Measurements from ENCODE around the gene FHIT.

The FHIT gene

GRCh38 chr3:60393946-60394345 is 857.3 kb downstream of the FHIT start:
- no peaks in the 10 kb centered on the region for H3K79me2 ChIP-seq (ENCODE audit: control insufficient read depth, low read length)
- H3K9me2 ChIP-seq (replicated peaks; ENCODE audit: control insufficient read depth, low read length), result no peaks in the 10 kb centered on the region
- H4K20me1 ChIP-seq (ENCODE audit: control insufficient read depth, insufficient read depth, low read depth, low read length), result no peaks in the 10 kb centered on the region
- H3K36me3 ChIP-seq (ENCODE audit: control insufficient read depth, low read length), result no peaks in the 10 kb centered on the region
- H3F3A ChIP-seq (ENCODE audit: control insufficient read depth, insufficient read depth), result no peaks in the 10 kb centered on the region
- no peak for TF ChIP-seq CTCF (IDR thresholded peaks at IDR 0.05; ENCODE audit: low read depth, low read length, poor library complexity, severe bottlenecking)
- TF ChIP-seq EZH2phosphoT487 (IDR thresholded peaks at IDR 0.05; ENCODE audit: borderline replicate concordance, low read length), result no peak
- H3K27me3 ChIP-seq (ENCODE audit: control insufficient read depth, low read length), result no peaks in the 10 kb centered on the region
- H3K9me3 ChIP-seq (ENCODE audit: control insufficient read depth, insufficient read depth, low read length), result peaks cover 6% of the 10 kb centered on the region; the same call in 1 of the 2 replicates
- no peaks in the 10 kb centered on the region for H3K4me1 ChIP-seq (ENCODE audit: control insufficient read depth, low read length)
- H3K27ac ChIP-seq (ENCODE audit: low read depth, low read length), result no peak overlapping the region
- no peak overlapping the region for H3K4me2 ChIP-seq (ENCODE audit: low read length)
- H3K4me3 ChIP-seq (ENCODE audit: low read length), result no peak overlapping the region

GRCh38 chr3:60392501-60392900 is 858.8 kb downstream of the FHIT start:
- Histone ChIP-seq H3K79me2 (ENCODE audit: control insufficient read depth, low read length) (no peaks in the 10 kb centered on the region), H3K27me3 (ENCODE audit: control insufficient read depth, low read length) (no peaks in the 10 kb centered on the region), H3K9me2 (replicated peaks; ENCODE audit: control insufficient read depth, low read length) (no peaks in the 10 kb centered on the region), H3K27ac (ENCODE audit: low read depth, low read length) (no peak overlapping the region), H3F3A (ENCODE audit: control insufficient read depth, insufficient read depth) (no peaks in the 10 kb centered on the region), H3K4me2 (ENCODE audit: low read length) (no peak overlapping the region), H4K20me1 (ENCODE audit: control insufficient read depth, insufficient read depth, low read depth, low read length) (no peaks in the 10 kb centered on the region), H3K36me3 (ENCODE audit: control insufficient read depth, low read length) (no peaks in the 10 kb centered on the region), H3K4me3 (ENCODE audit: low read length) (no peak overlapping the region), H3K9me3 (ENCODE audit: control insufficient read depth, insufficient read depth, low read length) (peaks cover 2% of the 10 kb centered on the region; the same call in 1 of the 2 replicates), H3K4me1 (ENCODE audit: control insufficient read depth, low read length) (no peaks in the 10 kb centered on the region)
- no peak for TF ChIP-seq EZH2phosphoT487 (IDR thresholded peaks at IDR 0.05; ENCODE audit: borderline replicate concordance, low read length)
- no peak for TF ChIP-seq CTCF (IDR thresholded peaks at IDR 0.05; ENCODE audit: low read depth, low read length, poor library complexity, severe bottlenecking)

- TF ChIP-seq EZH2phosphoT487 (IDR thresholded peaks at IDR 0.05; ENCODE audit: borderline replicate concordance, low read length) (no peak), CTCF (IDR thresholded peaks at IDR 0.05; ENCODE audit: low read depth, low read length, poor library complexity, severe bottlenecking) (no peak)
- no peaks in the 10 kb centered on the region for H3F3A ChIP-seq (ENCODE audit: control insufficient read depth, insufficient read depth)
- no peaks in the 10 kb centered on the region for H3K9me2 ChIP-seq (replicated peaks; ENCODE audit: control insufficient read depth, low read length)
- H3K4me1 ChIP-seq (ENCODE audit: control insufficient read depth, low read length), result no peaks in the 10 kb centered on the region
- no peaks in the 10 kb centered on the region for H3K27me3 ChIP-seq (ENCODE audit: control insufficient read depth, low read length)
- H3K4me2 ChIP-seq (ENCODE audit: low read length), result no peak overlapping the region
- no peaks in the 10 kb centered on the region for H3K79me2 ChIP-seq (ENCODE audit: control insufficient read depth, low read length)
- H3K27ac ChIP-seq (ENCODE audit: low read depth, low read length), result no peak overlapping the region
- no peak overlapping the region for H3K4me3 ChIP-seq (ENCODE audit: low read length)
- no peaks in the 10 kb centered on the region for H3K36me3 ChIP-seq (ENCODE audit: control insufficient read depth, low read length)
- no peaks in the 10 kb centered on the region; the same call in 1 of the 2 replicates for H3K9me3 ChIP-seq (ENCODE audit: control insufficient read depth, insufficient read depth, low read length)
- H4K20me1 ChIP-seq (ENCODE audit: control insufficient read depth, insufficient read depth, low read depth, low read length), result no peaks in the 10 kb centered on the region
These were observed 860.0 kb downstream of the FHIT start for GRCh38 chr3:60391292-60391691.
